Measurements from ENCODE around the gene SASH1.
"Not testable (repeated sequence)": the region's sequence is repeated elsewhere in the genome, so short reads cannot be mapped to it uniquely, and the experiment has no call there.

SASH1 gene

DNA sequence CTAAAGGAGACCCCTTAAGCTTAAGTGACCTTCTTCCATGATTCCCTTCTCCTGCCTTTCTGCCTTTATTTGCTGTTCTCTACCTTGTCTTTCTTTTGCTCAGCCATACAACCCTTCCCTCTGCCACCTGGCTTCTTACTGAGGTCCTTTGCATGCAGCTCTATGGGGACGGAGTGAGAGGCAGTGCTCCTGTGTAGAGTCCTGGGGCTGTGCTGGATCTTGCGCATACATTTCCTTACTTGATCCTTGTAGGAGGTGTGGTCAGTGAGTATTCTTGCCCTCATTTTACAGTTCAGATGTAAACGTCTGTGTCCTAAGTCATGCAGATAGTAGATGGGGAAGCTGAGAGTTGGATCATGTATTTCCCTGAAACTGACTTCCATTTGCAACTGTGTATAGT is 5.7 kb downstream of the SASH1 start:
- DNase-seq (ENCODE audit: insufficient read length) (no peak), FAIRE-seq (no peak)
- TF ChIP-seq TAF1 (IDR thresholded peaks at IDR 0.05; ENCODE audit: borderline replicate concordance, low read depth, low read length) (no peak), POLR2AphosphoS5 (IDR thresholded peaks at IDR 0.05; ENCODE audit: low read depth, low read length) (no peak), POLR2A (IDR thresholded peaks at IDR 0.05; ENCODE audit: low read depth, low read length) (no peak)

DNA sequence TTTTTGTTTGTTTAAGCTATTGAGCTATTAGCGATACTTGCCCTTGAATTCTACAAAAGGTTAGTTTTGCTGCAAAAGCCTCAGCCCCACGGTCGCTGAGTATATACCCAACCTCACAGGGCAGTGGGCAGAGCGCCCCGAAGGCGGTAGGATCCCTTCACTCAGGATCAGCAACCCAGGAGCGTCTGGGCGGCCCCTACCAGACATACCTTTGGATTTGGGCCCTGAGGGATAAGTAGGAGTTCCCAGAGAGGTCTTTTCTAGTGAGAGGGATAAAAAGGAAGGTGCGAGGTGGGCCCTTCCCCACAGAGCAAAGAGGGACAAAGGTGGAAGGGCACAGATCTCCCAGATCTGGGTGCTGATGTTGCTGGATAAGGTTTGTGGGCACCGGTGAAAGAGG is 6.1 kb downstream of the SASH1 start:
- FAIRE-seq, result no peak
- TF ChIP-seq POLR2AphosphoS5 (IDR thresholded peaks at IDR 0.05; ENCODE audit: low read depth, low read length), result no peak
- no peak for TF ChIP-seq TAF1 (IDR thresholded peaks at IDR 0.05; ENCODE audit: borderline replicate concordance, low read depth, low read length)
- no peak for TF ChIP-seq POLR2A (IDR thresholded peaks at IDR 0.05; ENCODE audit: low read depth, low read length)
- no peak for DNase-seq (ENCODE audit: insufficient read length)

DNA sequence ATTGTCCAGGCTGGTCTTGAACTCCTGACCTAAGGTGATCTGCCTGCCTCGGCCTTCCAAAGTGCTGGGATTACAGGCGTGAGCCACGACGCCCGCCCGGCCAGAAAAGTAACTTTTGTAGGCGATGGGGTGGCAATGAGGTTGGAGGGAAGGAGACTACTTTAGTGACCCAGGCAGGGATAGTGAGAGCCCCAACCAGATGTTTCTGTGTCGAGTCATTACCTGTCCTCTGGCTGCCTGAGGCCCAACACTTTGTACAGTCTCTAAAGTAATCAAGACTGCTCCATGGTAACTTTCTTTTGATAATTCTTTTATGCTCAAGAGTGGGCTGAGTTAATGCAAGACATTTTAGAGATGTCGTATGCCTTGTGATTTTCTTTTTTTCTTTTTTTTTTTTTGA is 6.8 kb downstream of the SASH1 start:
- DNase-seq (ENCODE audit: insufficient read length), result no peak
- TF ChIP-seq POLR2AphosphoS5 (IDR thresholded peaks at IDR 0.05; ENCODE audit: low read depth, low read length) (no peak), POLR2A (IDR thresholded peaks at IDR 0.05; ENCODE audit: low read depth, low read length) (no peak), TAF1 (IDR thresholded peaks at IDR 0.05; ENCODE audit: borderline replicate concordance, low read depth, low read length) (no peak)
- no peak for FAIRE-seq

DNA sequence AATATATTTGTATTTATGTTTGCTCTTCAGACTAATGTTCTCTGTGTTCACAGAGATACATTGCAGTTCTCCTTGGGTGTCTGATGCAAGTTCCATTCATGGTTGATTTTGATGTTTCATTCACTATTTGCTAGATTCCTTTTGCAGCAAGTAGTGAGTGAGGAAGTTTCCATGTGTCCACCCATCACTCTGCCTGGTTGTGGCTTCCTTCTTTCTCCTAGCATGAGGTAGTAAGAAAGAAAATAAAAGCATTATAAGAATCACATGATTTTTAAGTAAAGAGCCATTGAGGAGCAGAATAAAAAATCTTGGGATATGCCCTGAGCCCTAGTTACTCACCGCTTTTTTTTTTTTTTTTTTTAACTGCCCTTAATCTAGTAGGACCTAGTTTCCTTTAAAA is 8.7 kb downstream of the SASH1 start:
- DNase-seq (ENCODE audit: insufficient read length) (no peak), FAIRE-seq (no peak)
- TF ChIP-seq TAF1 (IDR thresholded peaks at IDR 0.05; ENCODE audit: borderline replicate concordance, low read depth, low read length), result no peak
- no peak for TF ChIP-seq POLR2AphosphoS5 (IDR thresholded peaks at IDR 0.05; ENCODE audit: low read depth, low read length)
- no peak for TF ChIP-seq POLR2A (IDR thresholded peaks at IDR 0.05; ENCODE audit: low read depth, low read length)

DNA sequence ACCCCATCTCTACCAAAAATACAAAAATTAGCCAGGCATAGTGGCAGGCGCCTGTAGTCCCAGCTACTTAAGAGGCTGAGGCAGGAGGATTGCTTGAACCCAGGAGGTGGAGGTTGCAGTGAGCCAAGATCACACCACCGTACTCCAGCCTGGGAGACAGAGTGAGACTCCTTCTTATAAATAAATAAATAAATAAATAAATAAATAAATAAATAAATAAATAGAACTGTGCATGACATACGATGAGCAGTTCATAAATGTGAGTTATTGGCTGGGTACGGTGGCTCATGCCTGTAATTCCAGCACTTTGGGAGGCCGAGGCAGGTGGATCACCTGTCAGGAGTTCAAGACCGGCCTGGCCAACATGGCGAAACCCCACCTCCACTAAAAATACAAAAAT is 9.8 kb downstream of the SASH1 start:
- DNase-seq (ENCODE audit: insufficient read length); FAIRE-seq: not testable (repeated sequence)

DNA sequence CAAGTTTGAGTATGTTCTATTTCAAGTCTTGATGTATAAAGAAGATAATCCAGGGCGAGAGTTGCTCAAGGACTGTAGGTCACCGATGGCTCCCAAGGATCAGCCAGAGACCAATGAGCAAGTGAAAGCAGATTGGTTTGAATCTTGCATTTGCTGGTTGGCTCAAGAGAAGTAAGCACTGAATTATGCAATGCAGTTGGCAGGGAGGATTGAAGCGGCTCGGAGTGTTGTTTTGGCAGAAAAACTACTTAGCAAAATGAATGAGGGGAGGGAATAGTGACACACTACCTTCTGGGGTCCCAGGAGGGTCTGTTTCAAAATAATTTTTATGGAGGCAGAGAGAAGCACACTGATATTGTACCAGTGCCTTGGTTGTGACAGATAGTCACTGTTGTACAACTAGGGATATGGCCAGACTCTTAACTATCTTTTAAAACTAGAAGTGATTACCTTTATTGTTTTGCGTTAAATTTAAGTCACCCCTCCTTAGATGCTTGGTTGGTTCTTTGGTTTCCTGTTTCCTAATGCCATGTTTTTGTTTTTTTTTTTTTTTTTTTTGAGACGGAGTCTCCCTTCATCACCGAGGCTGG is 15.7 kb downstream of the SASH1 start:
- no peak for DNase-seq (ENCODE audit: insufficient read length)
- FAIRE-seq, result no peak

DNA sequence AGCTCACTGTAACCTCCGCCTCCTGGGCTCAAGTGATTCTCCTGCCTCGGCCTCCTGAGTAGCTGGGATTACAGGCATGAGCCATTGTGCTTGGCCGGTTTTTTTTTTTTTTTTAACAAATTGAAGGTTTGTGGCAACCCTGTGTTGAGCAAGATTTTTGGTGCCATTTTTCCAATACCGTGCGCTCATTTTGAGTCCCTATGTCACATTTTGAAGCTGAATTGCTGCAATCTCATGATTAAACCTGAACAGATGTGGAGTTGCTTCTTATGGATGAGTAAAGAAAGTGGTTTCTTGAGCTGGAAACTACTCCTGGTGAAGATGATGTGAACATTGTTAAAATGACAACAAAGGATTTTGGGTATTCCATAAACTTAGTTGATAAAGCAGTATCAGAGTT is 16.6 kb downstream of the SASH1 start:
- TF ChIP-seq POLR2A (IDR thresholded peaks at IDR 0.05; ENCODE audit: low read depth, low read length), result no peak
- TF ChIP-seq POLR2AphosphoS5 (IDR thresholded peaks at IDR 0.05; ENCODE audit: low read depth, low read length), result no peak
- TF ChIP-seq TAF1 (IDR thresholded peaks at IDR 0.05; ENCODE audit: borderline replicate concordance, low read depth, low read length), result no peak
- FAIRE-seq, result no peak
- no peak for DNase-seq (ENCODE audit: insufficient read length)

More for the DNA sequence above, 15.7 kb downstream of the SASH1 start:
- no peak for TF ChIP-seq POLR2AphosphoS5 (IDR thresholded peaks at IDR 0.05; ENCODE audit: low read depth, low read length)
- TF ChIP-seq TAF1 (IDR thresholded peaks at IDR 0.05; ENCODE audit: borderline replicate concordance, low read depth, low read length), result no peak
- no peak for TF ChIP-seq POLR2A (IDR thresholded peaks at IDR 0.05; ENCODE audit: low read depth, low read length)

DNA sequence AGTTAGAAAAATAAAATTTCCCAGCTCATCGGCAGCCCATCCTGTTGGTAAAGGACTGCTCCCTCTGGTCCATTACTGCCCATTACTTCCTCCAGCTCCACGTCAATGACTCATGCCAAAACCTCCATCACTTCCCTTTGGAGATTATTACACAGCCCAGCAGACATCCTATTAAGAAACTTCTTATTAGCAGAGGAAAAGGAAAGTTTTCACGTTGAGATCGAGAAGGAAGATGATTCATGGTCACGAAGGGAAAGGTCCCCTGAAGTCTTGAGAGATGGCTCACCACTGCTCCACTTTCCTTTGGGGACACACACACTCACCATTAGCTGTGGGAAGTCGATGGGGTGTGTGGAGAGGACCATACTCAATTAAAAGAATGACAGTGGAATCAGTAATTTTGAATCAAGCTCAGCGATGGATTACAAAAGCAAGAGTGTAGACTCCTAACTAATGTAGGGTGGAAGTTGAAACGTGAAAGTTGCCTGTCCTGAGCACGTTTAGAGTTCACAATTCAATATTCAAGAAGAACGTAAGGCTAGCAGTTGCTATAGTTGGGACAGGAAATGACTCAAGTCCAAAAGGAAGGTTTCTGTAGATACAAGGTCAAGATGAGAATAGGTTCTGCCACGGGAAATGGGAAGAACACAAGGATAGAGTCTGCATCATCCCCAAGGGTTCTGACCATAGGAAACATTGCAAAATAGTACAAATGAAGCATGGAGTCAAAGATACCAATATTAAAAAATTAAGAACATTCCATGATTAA is 21.6 kb downstream of the SASH1 start:
- FAIRE-seq, result no peak
- TF ChIP-seq TAF1 (IDR thresholded peaks at IDR 0.05; ENCODE audit: borderline replicate concordance, low read depth, low read length), result no peak
- no peak for DNase-seq (ENCODE audit: insufficient read length)

DNA sequence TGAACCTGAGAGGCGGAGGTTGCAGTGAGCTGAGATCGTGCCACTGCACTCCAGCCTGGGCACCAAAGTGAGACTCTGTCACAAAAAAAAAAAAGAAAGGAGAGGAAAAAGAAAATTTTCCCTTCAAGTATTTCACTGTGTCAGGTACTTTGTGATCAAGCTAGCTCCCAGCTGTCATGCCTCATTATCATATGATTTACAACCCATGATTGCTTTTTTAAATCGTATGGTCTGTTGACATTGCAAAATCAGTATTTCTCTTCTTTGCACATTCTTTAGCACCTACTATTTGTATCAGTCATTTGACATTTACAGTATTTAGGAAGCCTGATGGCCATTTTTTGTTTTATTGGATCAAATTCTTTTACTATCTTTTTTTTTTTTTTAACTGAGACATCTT is 22.4 kb downstream of the SASH1 start:
- DNase-seq (ENCODE audit: insufficient read length) (no peak), FAIRE-seq (no peak)
- TF ChIP-seq TAF1 (IDR thresholded peaks at IDR 0.05; ENCODE audit: borderline replicate concordance, low read depth, low read length) (no peak), POLR2AphosphoS5 (IDR thresholded peaks at IDR 0.05; ENCODE audit: low read depth, low read length) (no peak), POLR2A (IDR thresholded peaks at IDR 0.05; ENCODE audit: low read depth, low read length) (no peak)

DNA sequence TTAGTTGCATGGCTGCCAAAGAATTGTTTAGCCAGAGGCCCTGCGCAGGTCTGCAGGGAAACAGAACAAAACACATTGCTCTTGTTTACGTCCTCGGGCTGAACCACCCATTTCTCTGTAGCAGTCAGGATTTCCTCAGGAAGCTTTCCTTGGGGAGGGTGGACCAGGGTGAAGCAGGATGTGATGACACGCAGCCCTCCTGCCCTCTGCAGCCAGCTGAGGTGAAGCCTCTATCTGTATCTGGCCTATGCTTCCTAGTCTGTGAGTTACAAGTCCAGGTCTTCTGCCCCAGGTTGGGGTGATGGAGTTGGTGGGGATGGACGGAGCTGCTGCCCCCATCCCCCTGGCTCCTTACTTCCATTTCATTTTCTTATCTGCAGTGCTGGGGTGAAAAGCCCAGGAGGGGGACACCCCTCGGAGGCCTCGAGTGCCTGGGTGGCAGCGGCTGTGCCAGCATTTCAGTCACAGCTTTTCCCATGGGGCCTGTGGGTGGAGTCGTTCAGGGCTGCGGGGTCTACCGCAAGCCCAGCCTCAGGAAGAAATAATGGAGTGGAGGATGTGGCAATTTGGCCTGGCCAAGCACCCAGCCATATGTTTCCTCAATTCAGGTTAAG is 24.9 kb downstream of the SASH1 start:
- FAIRE-seq (no peak), DNase-seq (ENCODE audit: insufficient read length) (no peak)
- TF ChIP-seq POLR2AphosphoS5 (IDR thresholded peaks at IDR 0.05; ENCODE audit: low read depth, low read length), result no peak
- no peak for TF ChIP-seq POLR2A (IDR thresholded peaks at IDR 0.05; ENCODE audit: low read depth, low read length)
- no peak for TF ChIP-seq TAF1 (IDR thresholded peaks at IDR 0.05; ENCODE audit: borderline replicate concordance, low read depth, low read length)

DNA sequence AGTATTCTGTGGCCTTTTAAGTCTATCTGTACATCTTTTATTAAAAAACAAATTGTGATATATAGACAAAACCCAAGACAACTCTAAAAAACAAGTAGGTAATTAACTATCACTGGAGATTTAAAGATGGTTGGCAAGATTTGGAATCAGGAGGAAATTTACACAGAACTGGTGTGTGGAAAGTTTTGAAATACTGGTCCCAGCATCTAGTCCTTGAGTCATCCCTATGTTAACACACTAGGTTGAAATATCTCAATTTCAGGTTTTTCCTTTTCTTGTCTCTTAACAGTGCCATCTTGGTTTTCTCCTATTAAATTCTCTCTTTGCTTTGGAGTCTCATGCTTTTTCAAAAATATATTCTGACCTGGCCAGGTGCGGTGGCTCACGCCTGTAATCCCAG is 27.5 kb downstream of the SASH1 start:
- no peak for DNase-seq (ENCODE audit: insufficient read length)
- no peak for FAIRE-seq
- TF ChIP-seq POLR2AphosphoS5 (IDR thresholded peaks at IDR 0.05; ENCODE audit: low read depth, low read length) (no peak), TAF1 (IDR thresholded peaks at IDR 0.05; ENCODE audit: borderline replicate concordance, low read depth, low read length) (no peak), POLR2A (IDR thresholded peaks at IDR 0.05; ENCODE audit: low read depth, low read length) (no peak)

DNA sequence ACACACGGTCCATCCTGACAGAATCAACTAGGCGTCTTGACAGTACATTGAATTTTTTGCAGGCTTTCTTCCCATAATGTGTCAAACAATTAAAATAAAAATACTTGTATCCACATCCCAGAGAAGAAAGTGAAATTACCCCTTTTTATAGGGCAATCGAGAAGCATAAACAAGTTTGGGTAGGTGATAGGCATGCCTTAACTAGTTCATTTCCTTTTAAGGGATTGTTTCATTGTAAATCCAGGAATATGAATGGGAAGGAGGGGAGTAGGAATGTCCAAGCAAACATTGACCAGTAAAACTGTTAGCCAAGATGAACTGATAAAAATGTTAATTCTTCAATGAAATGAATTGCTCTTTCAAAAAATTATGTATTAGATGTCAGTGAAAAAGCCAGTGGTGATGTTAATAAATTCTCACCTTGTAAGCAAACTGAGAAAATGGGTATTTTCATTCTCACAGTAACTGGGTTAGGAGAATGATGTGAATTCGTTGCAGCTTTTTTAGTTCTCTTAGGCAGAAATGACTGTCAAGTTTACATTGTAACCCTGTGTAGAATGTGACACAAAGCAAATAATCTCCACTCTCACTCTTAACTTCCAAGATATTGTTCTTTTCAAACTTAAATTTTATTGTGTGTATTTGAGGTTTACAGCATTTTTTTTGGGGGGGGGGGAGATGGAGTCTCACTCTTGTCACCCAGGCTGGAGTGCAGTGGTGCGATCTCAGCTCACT is 31.6 kb downstream of the SASH1 start:
- DNase-seq (ENCODE audit: insufficient read length) (no peak), FAIRE-seq (no peak)
- TF ChIP-seq TAF1 (IDR thresholded peaks at IDR 0.05; ENCODE audit: borderline replicate concordance, low read depth, low read length) (no peak), POLR2AphosphoS5 (IDR thresholded peaks at IDR 0.05; ENCODE audit: low read depth, low read length) (no peak), POLR2A (IDR thresholded peaks at IDR 0.05; ENCODE audit: low read depth, low read length) (no peak)
